ENCODE measurements around the gene MTFR1L.

Gene MTFR1L

GRCh38 chr1:25819491-25820246 is at the start of gene MTFR1L:
Gene MTFR1L, plus strand, starts transcription at chr1:25819954. Its CDS starts 3,151 bp downstream, at chr1:25823105.
- no peaks in the 10 kb centered on the region for H3K36me3 ChIP-seq (ENCODE audit: control insufficient read depth, insufficient read depth, low read length)
- TF ChIP-seq CTCF (IDR thresholded peaks at IDR 0.05; ENCODE audit: insufficient read depth, low read length, poor library complexity, severe bottlenecking): no peak
- H3K27me3 ChIP-seq (replicated peaks; ENCODE audit: control insufficient read depth, insufficient read depth, low read length): no peaks in the 10 kb centered on the region
- peak; percentile 92 for DNase-seq (ENCODE audit: extremely low read depth, insufficient read length)
- peak within 1 kb of the TSS; percentile 72 for H3K4me3 ChIP-seq (replicated peaks; ENCODE audit: low read depth, low read length)

GRCh38 chr1:25770541-25771220 is 49.1 kb upstream of the MTFR1L start:
- no peak for TF ChIP-seq CTCF (IDR thresholded peaks at IDR 0.05; ENCODE audit: insufficient read depth, low read length, poor library complexity, severe bottlenecking)
- no peak for DNase-seq (ENCODE audit: extremely low read depth, insufficient read length)
- no peak overlapping the region for H3K4me3 ChIP-seq (replicated peaks; ENCODE audit: low read depth, low read length)
- H3K36me3 ChIP-seq (ENCODE audit: control insufficient read depth, insufficient read depth, low read length): no peaks in the 10 kb centered on the region
- no peaks in the 10 kb centered on the region; the same call in 1 of the 2 replicates for H3K27me3 ChIP-seq (replicated peaks; ENCODE audit: control insufficient read depth, insufficient read depth, low read length)

- H3K4me3 ChIP-seq (replicated peaks; ENCODE audit: low read depth, low read length): no peak overlapping the region
- no peak for DNase-seq (ENCODE audit: extremely low read depth, insufficient read length)
Observed at GRCh38 chr1:25771221-25772114, 48.3 kb upstream of the MTFR1L start.

GRCh38 chr1:25772164-25772563 is 47.6 kb upstream of the MTFR1L start:
- Histone ChIP-seq H3K4me3 (replicated peaks; ENCODE audit: low read depth, low read length) (no peak overlapping the region), H3K36me3 (ENCODE audit: control insufficient read depth, insufficient read depth, low read length) (no peaks in the 10 kb centered on the region), H3K27me3 (replicated peaks; ENCODE audit: control insufficient read depth, insufficient read depth, low read length) (no peaks in the 10 kb centered on the region; the same call in 1 of the 2 replicates)
- DNase-seq (ENCODE audit: extremely low read depth, insufficient read length): no peak
- no peak for TF ChIP-seq CTCF (IDR thresholded peaks at IDR 0.05; ENCODE audit: insufficient read depth, low read length, poor library complexity, severe bottlenecking)

More at GRCh38 chr1:25771221-25772114, 48.3 kb upstream of the MTFR1L start:
- Histone ChIP-seq H3K36me3 (ENCODE audit: control insufficient read depth, insufficient read depth, low read length) (no peaks in the 10 kb centered on the region), H3K27me3 (replicated peaks; ENCODE audit: control insufficient read depth, insufficient read depth, low read length) (no peaks in the 10 kb centered on the region; the same call in 1 of the 2 replicates)
- no peak for TF ChIP-seq CTCF (IDR thresholded peaks at IDR 0.05; ENCODE audit: insufficient read depth, low read length, poor library complexity, severe bottlenecking)

- Histone ChIP-seq H3K4me3 (replicated peaks; ENCODE audit: low read depth, low read length) (no peak overlapping the region), H3K27me3 (replicated peaks; ENCODE audit: control insufficient read depth, insufficient read depth, low read length) (no peaks in the 10 kb centered on the region; the same call in 1 of the 2 replicates), H3K36me3 (ENCODE audit: control insufficient read depth, insufficient read depth, low read length) (no peaks in the 10 kb centered on the region)
- no peak for DNase-seq (ENCODE audit: extremely low read depth, insufficient read length)
- no peak for TF ChIP-seq CTCF (IDR thresholded peaks at IDR 0.05; ENCODE audit: insufficient read depth, low read length, poor library complexity, severe bottlenecking)
Observed at GRCh38 chr1:25772692-25773245, 47.0 kb upstream of the MTFR1L start.
